Vagina (tissue), 2 donors: ENCODE results near the gene NRG2.

Experiments
- CTCF ChIP-seq, 3 experiments: fragments of 450-650 bp in 2 of 3; fragments of 200-600 bp in 1 of 3; sonication (generic) in 1 of 3; IDR thresholded peaks; one replicate each; pipeline ENCODE4 v1.5.1; 2017 to 2019; ENCODE audit warnings: antibody characterized with exemption in 3 of 3, mild to moderate bottlenecking in 2 of 3, moderate library complexity in 2 of 3
- POLR2AphosphoS5 ChIP-seq, 2 donors: sonication (generic); formaldehyde crosslinking; IDR thresholded peaks; one replicate each; pipeline ENCODE4 v1.9.0; 2017; ENCODE audit warnings: antibody characterized with exemption in 2 of 2, mild to moderate bottlenecking in 2 of 2, low read depth in 1 of 2; ENCODE audit not compliant: insufficient read depth in 1 of 2

GRCh38 chr5:139979943-139980342, 63.2 kb downstream of the NRG2 start:
- TF ChIP-seq CTCF (IDR thresholded peaks at IDR 0.05) (no peak), POLR2AphosphoS5 (IDR thresholded peaks at IDR 0.05; ENCODE audit: insufficient read depth in 1 of 2, low read depth in 1 of 2) (no peak)
